Lung (tissue), 12 donors: ENCODE results near the gene STX16. TPM values are rescaled to one million over a fixed set of nuclear protein-coding genes. Genes with fewer than 3 reads are reported as not detected.

ENCODE experiments used
- ATAC-seq: fragments of 200-7000 bp; cut with Tn5 transposase; one replicate; pipeline ENCODE4 v1.9.1; 2020; ENCODE audit warnings: moderate number of reproducible peaks; ENCODE audit not compliant: insufficient read depth, low FRiP score
- DNase-seq, 3 donors: peaks; one replicate each; pipeline ENCODE4 v3.0.0-alpha.2; 2013 to 2017
- H3K27ac ChIP-seq, 2 donors: one replicate each; pipeline ENCODE4 v1.5.1; 2013; ENCODE audit warnings: mild to moderate bottlenecking in 2 of 2, moderate library complexity in 2 of 2, control low read depth in 1 of 2, inconsistent platforms in 1 of 2, low read depth in 1 of 2, low read length in 1 of 2
- H3K27me3 ChIP-seq, 3 donors: one replicate each; pipeline ENCODE4 v1.5.1; 2013; ENCODE audit warnings: low read length in 2 of 3; ENCODE audit not compliant: control insufficient read depth in 3 of 3, insufficient read depth in 3 of 3
- H3K36me3 ChIP-seq, 4 donors: one replicate each; pipeline ENCODE4 v1.5.1; 2013; ENCODE audit warnings: low read length in 4 of 4, mild to moderate bottlenecking in 1 of 4, moderate library complexity in 1 of 4; ENCODE audit not compliant: control insufficient read depth in 4 of 4, insufficient read depth in 4 of 4
- H3K4me1 ChIP-seq, 5 donors: one replicate each; pipeline ENCODE4 v1.5.1; 2013; ENCODE audit warnings: low read length in 5 of 5, mild to moderate bottlenecking in 2 of 5, moderate library complexity in 1 of 5; ENCODE audit not compliant: control insufficient read depth in 5 of 5, insufficient read depth in 5 of 5
- H3K4me3 ChIP-seq: one replicate; pipeline ENCODE4 v1.5.1; 2013; ENCODE audit warnings: mild to moderate bottlenecking, control low read depth, moderate library complexity
- H3K9ac ChIP-seq, 2 donors: one replicate each; pipeline ENCODE4 v1.5.1; 2013; ENCODE audit warnings: low read length in 2 of 2, control low read depth in 1 of 2; ENCODE audit not compliant: insufficient read depth in 1 of 2
- H3K9me3 ChIP-seq, 4 donors: one replicate each; pipeline ENCODE4 v1.5.1; 2013; ENCODE audit warnings: low read length in 3 of 4, mild to moderate bottlenecking in 1 of 4, moderate library complexity in 1 of 4; ENCODE audit not compliant: control insufficient read depth in 4 of 4, insufficient read depth in 3 of 4
- CTCF ChIP-seq: IDR thresholded peaks from 2 replicates; pipeline ENCODE4 v1.5.1; 2012; ENCODE audit warnings: mild to moderate bottlenecking; ENCODE audit errors: control extremely low read depth, extremely low read depth
- WGBS, 2 donors: extraction: QIAGEN DNeasy Blood & Tissue Kit; methylation state at CpG; one replicate each; pipeline ENCODE4 v1.1.7; 2013; 5-methylcytosine and 5-hydroxymethylcytosine counted together
- polyA plus RNA-seq, 2 donors: library from polyadenylated mRNA; stranded (reverse); fragments of 200-250 nt; gene quantifications; one replicate each; pipeline ENCODE4 v1.2.1, GENCODE V29; 2013
- total RNA-seq, 2 donors: library from RNA; depleted of rRNA in 1 of 2; stranded (reverse); fragments of >200 nt in 1 of 2; gene quantifications; one replicate each; pipeline ENCODE4 v1.2.1, GENCODE V29; 2014 to 2021
- donor health status: control.
- donor health status: control.
- donor health status: Bipolar disorder and iron deficiency.
- donor health status: healthy.
- donor health status: DM: yes; HTN: yes; CAD: no.

Gene STX16
- total and polyA plus RNA-seq, 4 donors: 37.1 to 85.2 (median 46.9) TPM

- WGBS, 2 donors: 93 to 94% methylated on average over 11 of the region's 11 CpGs
- DNase-seq: no peak
Observed at GRCh38 chr20:58682656-58683531, 31.8 kb downstream of the STX16 start.

GRCh38 chr20:58684291-58684690 is 33.2 kb downstream of the STX16 start:
- no peak overlapping the region for H3K9ac ChIP-seq
- H3K4me1 ChIP-seq: peaks cover 0 to 9% (median 4%) of the 10 kb centered on the region in 5 donors
- no peak overlapping the region for H3K4me3 ChIP-seq
- H3K36me3 ChIP-seq: peaks cover 0 to 12% (median 7%) of the 10 kb centered on the region in 4 donors
- no peak overlapping the region for H3K27ac ChIP-seq
- no peaks in the 10 kb centered on the region for H3K27me3 ChIP-seq
- 82 to 89% methylated on average over 2 of the region's 2 CpGs for WGBS, 2 donors
- DNase-seq (no peak), ATAC-seq (no peak)
- TF ChIP-seq CTCF: no peak
- H3K9me3 ChIP-seq: no peaks in the 10 kb centered on the region

More at GRCh38 chr20:58682656-58683531, 31.8 kb downstream of the STX16 start:
- H3K27me3 ChIP-seq: no peaks in the 10 kb centered on the region
- peaks cover 0 to 18% (median 7%) of the 10 kb centered on the region in 4 donors for H3K36me3 ChIP-seq
- H3K4me3 ChIP-seq: no peak overlapping the region
- H3K9me3 ChIP-seq: no peaks in the 10 kb centered on the region
- no peak for ATAC-seq
- no peak overlapping the region for H3K27ac ChIP-seq
- no peak overlapping the region for H3K9ac ChIP-seq
- no peak for TF ChIP-seq CTCF
- no peaks in the 10 kb centered on the region for H3K4me1 ChIP-seq

GRCh38 chr20:58685988-58686387 is 34.9 kb downstream of the STX16 start:
- Histone ChIP-seq H3K27ac (no peak overlapping the region), H3K9ac (no peak overlapping the region), H3K4me1 (peaks cover 0 to 18% (median 9%) of the 10 kb centered on the region in 5 donors), H3K27me3 (no peaks in the 10 kb centered on the region), H3K36me3 (peaks cover 0 to 2% (median 0%) of the 10 kb centered on the region in 4 donors), H3K9me3 (no peaks in the 10 kb centered on the region), H3K4me3 (no peak overlapping the region)
- no peak for TF ChIP-seq CTCF
- ATAC-seq (no peak), DNase-seq (no peak)
- 94% methylated on average over 5 of the region's 5 CpGs for WGBS, 2 donors
